Kidney (tissue), 14 donors: ENCODE measurements around the gene ATP8A2. TPM values are rescaled to one million over a fixed set of nuclear protein-coding genes. Genes with fewer than 3 reads are reported as not detected.

Experiments used
- DNase-seq, 5 donors: peaks; one replicate each; pipeline ENCODE4 v3.0.0-alpha.2; 2013 to 2020
- FAIRE-seq: peaks from 2 replicates; lab custom pipeline; 2012; peaks lifted over from hg19 to GRCh38; lab: Jason Lieb, UNC
- H3K27ac ChIP-seq, 2 donors: one replicate each; pipeline ENCODE4 v1.7.0; 2013; ENCODE audit warnings: low read depth in 2 of 2, low read length in 2 of 2, inconsistent platforms in 1 of 2
- H3K27me3 ChIP-seq: one replicate; pipeline ENCODE4 v1.7.1; 2013; ENCODE audit warnings: low read length, inconsistent platforms; ENCODE audit not compliant: control insufficient read depth, insufficient read depth
- H3K36me3 ChIP-seq, 3 donors: one replicate each; pipeline versions ENCODE4 v1.7.0 to v1.7.1; 2013; ENCODE audit warnings: low read length in 3 of 3, control low read depth in 1 of 3, inconsistent platforms in 1 of 3; ENCODE audit not compliant: insufficient read depth in 3 of 3, control insufficient read depth in 2 of 3
- H3K4me1 ChIP-seq, 3 donors: one replicate each; pipeline versions ENCODE4 v1.7.0 to v1.7.1; 2013; ENCODE audit warnings: low read length in 3 of 3, inconsistent platforms in 1 of 3, low read depth in 1 of 3; ENCODE audit not compliant: control insufficient read depth in 2 of 3, insufficient read depth in 2 of 3
- H3K4me3 ChIP-seq, 3 donors: one replicate each; pipeline versions ENCODE4 v1.7.0 to v1.8.1; 2013; ENCODE audit warnings: low read length in 3 of 3, control low read depth in 1 of 3, inconsistent platforms in 1 of 3
- H3K9ac ChIP-seq, 3 donors: one replicate each; pipeline versions ENCODE4 v1.7.0 to v1.7.1; 2013; ENCODE audit warnings: low read length in 3 of 3, control low read depth in 1 of 3, inconsistent platforms in 1 of 3
- H3K9me3 ChIP-seq, 3 donors: one replicate each; pipeline versions ENCODE4 v1.7.0 to v1.7.1; 2013; ENCODE audit warnings: low read length in 3 of 3, control low read depth in 1 of 3, inconsistent platforms in 1 of 3; ENCODE audit not compliant: control insufficient read depth in 2 of 3, insufficient read depth in 1 of 3
- intact Hi-C: fragments of 100-400 bp; cut with DNase I; formaldehyde crosslinking; loops from one replicate; pipeline ENCODE4 v1.11.1; 2022
- polyA plus RNA-seq: library from polyadenylated mRNA; stranded (reverse); fragments of 350-450 nt; fragmentation: Illumina TruSeq; extraction: RNeasy Lipid Tissue Mini Kit (QIAGEN cat#74804); gene quantifications from one replicate; pipeline ENCODE4 v1.2.3, GENCODE V29; 2014; ENCODE audit warnings: low read depth, low replicate concordance; ENCODE audit not compliant: insufficient read depth
- total RNA-seq: library from RNA; stranded (reverse); fragmentation: NEBNext Ultra II Directional; extraction: Animal tissue kit (Norgen Biotek cat#: 25700); gene quantifications from one replicate; pipeline ENCODE4 v1.2.1, GENCODE V29; 2021
- TF ChIP-seq, protein P1 (sequence below): IDR thresholded peaks from 3 replicates; pipeline ENCODE4 v1.5.1; 2012; ENCODE audit warnings: mild to moderate bottlenecking, moderate library complexity, borderline replicate concordance; ENCODE audit not compliant: insufficient read depth; ENCODE audit errors: extremely low read depth
- donor health status: control.
- donor health status: control.
- donor health status: control.
- donor health status: control.
- donor health status: control.
- donor health status: DM: yes; HTN: yes; CAD: no.
- donor health status: Normal renal cell carcinoma (clear cell type).

The ATP8A2 gene
- total and polyA plus RNA-seq, 2 donors from 2014 or later: 0.50 to 0.73 TPM

DNA sequence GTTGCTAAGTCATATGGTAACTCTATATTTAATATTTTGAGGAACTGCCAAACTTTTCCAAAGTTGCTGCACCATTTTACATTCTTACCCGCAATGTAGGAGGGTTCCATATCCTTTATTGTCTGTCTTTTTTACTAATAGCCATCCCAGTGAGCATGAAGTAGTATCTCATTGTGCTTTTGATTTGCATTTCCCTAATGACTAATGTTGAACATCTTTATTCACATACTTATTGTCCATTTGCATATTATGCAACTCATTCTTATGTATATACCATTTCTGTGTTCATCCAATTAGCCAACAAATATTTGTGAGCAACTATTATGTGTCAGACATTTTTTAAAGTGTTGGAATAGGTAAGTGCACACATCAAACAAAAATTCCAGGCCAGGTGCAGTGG, 20.4 kb upstream of the ATP8A2 start:
- H3K4me3 ChIP-seq: no peak overlapping the region

GRCh38 chr13:25352230-25352629, 19.5 kb upstream of the ATP8A2 start:
- Histone ChIP-seq H3K4me1 (no peaks in the 10 kb centered on the region), H3K9ac (no peak overlapping the region), H3K4me3 (no peak overlapping the region), H3K27me3 (no peaks in the 10 kb centered on the region), H3K36me3 (no peaks in the 10 kb centered on the region), H3K9me3 (no peaks in the 10 kb centered on the region), H3K27ac (no peak overlapping the region)
- TF ChIP-seq, protein P1, sequence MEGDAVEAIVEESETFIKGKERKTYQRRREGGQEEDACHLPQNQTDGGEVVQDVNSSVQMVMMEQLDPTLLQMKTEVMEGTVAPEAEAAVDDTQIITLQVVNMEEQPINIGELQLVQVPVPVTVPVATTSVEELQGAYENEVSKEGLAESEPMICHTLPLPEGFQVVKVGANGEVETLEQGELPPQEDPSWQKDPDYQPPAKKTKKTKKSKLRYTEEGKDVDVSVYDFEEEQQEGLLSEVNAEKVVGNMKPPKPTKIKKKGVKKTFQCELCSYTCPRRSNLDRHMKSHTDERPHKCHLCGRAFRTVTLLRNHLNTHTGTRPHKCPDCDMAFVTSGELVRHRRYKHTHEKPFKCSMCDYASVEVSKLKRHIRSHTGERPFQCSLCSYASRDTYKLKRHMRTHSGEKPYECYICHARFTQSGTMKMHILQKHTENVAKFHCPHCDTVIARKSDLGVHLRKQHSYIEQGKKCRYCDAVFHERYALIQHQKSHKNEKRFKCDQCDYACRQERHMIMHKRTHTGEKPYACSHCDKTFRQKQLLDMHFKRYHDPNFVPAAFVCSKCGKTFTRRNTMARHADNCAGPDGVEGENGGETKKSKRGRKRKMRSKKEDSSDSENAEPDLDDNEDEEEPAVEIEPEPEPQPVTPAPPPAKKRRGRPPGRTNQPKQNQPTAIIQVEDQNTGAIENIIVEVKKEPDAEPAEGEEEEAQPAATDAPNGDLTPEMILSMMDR: no peak
- intact Hi-C loops: no loop called here
- DNase-seq (no peak), FAIRE-seq (no peak)

More for the DNA sequence above, 20.4 kb upstream of the ATP8A2 start:
- FAIRE-seq: no peak
- Histone ChIP-seq H3K27ac (no peak overlapping the region), H3K9me3 (no peaks in the 10 kb centered on the region), H3K27me3 (no peaks in the 10 kb centered on the region), H3K36me3 (no peaks in the 10 kb centered on the region), H3K4me1 (no peaks in the 10 kb centered on the region), H3K9ac (no peak overlapping the region)
- TF ChIP-seq, protein P1: no peak
- intact Hi-C loops: no loop called here
- no peak for DNase-seq

DNA sequence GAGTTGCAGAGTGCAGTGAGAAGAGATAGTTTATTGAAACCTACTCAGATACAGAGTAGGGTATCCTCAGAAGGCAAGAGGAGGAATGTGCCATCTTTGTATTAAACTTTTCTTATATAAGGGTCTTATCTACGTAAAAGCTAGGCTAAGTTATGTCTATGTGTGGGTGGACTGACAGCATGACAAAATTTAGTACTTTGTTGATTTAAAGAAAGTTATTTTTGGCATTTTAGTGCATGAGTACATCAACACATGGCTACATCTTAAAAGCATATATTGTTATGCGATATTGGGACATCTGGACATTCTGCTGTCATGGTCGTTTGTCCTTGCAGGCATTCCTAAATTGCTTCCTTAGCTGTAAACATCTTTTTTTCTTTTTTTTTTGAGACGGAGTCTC, 19.0 kb upstream of the ATP8A2 start:
- H3K9me3 ChIP-seq: no peaks in the 10 kb centered on the region
- H3K9ac ChIP-seq: no peak overlapping the region
- H3K36me3 ChIP-seq: no peaks in the 10 kb centered on the region
- no peak overlapping the region for H3K4me3 ChIP-seq
- TF ChIP-seq, protein P1: no peak
- H3K27ac ChIP-seq: no peak overlapping the region
- no peaks in the 10 kb centered on the region for H3K27me3 ChIP-seq
- intact Hi-C loops: no loop called here
- no peak for DNase-seq
- no peak for FAIRE-seq
- no peaks in the 10 kb centered on the region for H3K4me1 ChIP-seq

DNA sequence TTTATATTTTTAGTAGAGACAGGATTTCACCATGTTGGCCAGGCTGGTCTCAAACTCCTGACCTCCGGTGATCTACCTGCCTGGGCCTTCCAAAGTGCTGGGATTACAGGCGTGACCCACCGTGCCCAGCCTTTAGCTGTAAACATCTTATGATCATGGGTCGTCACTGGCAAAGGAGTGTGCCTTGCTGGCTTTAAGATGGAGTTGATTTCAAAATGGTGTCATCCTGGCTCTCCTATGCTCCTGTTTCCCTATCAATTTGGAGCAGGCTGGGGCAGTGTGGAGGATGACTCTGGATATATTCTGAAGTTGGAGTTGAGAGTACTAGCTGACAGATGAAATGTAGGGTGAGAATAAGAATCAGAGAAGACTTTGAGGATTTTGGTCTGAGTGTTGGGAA, 18.4 kb upstream of the ATP8A2 start:
- H3K27ac ChIP-seq: no peak overlapping the region
- DNase-seq: no peak
- H3K9me3 ChIP-seq: no peaks in the 10 kb centered on the region
- TF ChIP-seq, protein P1: no peak
- no peaks in the 10 kb centered on the region for H3K4me1 ChIP-seq
- no peaks in the 10 kb centered on the region for H3K36me3 ChIP-seq
- intact Hi-C loops: no loop called here
- H3K9ac ChIP-seq: no peak overlapping the region
- no peak for FAIRE-seq
- no peaks in the 10 kb centered on the region for H3K27me3 ChIP-seq
- H3K4me3 ChIP-seq: no peak overlapping the region
